HG02943 (cell line): ENCODE results near the gene TMEM150C.

Experiments
- ATAC-seq: cut with Tn5 transposase; IDR thresholded peaks from one replicate; pipeline ENCODE4 v1.9.1; 2021; ENCODE audit warnings: mild to moderate bottlenecking, low read depth, moderate library complexity; ENCODE audit not compliant: unreplicated experiment

Gene TMEM150C

GRCh38 chr4:82433791-82434190 is 128.0 kb downstream of the TMEM150C start:
- ATAC-seq, result no peak
